Testis (tissue), 2 donors: ENCODE data around the gene WASF2.

ENCODE experiments used
- CTCF ChIP-seq, 3 experiments: fragments of 450-650 bp in 2 of 3; fragments of 200-600 bp in 1 of 3; sonication (generic) in 1 of 3; IDR thresholded peaks; one replicate each; pipeline ENCODE4 v1.5.1; 2016 to 2019; ENCODE audit warnings: antibody characterized with exemption in 3 of 3, mild to moderate bottlenecking in 2 of 3, moderate library complexity in 1 of 3
- POLR2A ChIP-seq: fragments of 450-650 bp; IDR thresholded peaks from one replicate; pipeline ENCODE4 v1.6.1; 2017; ENCODE audit warnings: antibody characterized with exemption, mild to moderate bottlenecking, moderate library complexity

GRCh38 chr1:27427816-27428315 is 62.1 kb downstream of the WASF2 start:
- TF ChIP-seq CTCF (IDR thresholded peaks at IDR 0.05) = no peak
- TF ChIP-seq POLR2A = no peak
